RWPE1 (cell line): ENCODE results near the gene APPL2.

Source experiments
- CTCF ChIA-PET: fragments of 350-600 bp; sonication (Branson Sonifier 250); formaldehyde crosslinking; extraction: SDS; loops from one replicate; lab custom pipeline; 2021; lab: Yijun Ruan, JAX
- POLR2A ChIA-PET: fragments of 400-600 bp; formaldehyde crosslinking; extraction: SDS; loops from one replicate; lab custom pipeline; 2020; ENCODE audit warnings: antibody characterized with exemption; ENCODE audit not compliant: low non-redundant PET; lab: Yijun Ruan, JAX
- DNase-seq: peaks from one replicate; pipeline ENCODE4 v3.0.0; 2012; ENCODE audit warnings: low spot score
- H3K27ac ChIP-seq: fragments of 450-650 bp; 2 replicates; pipeline ENCODE4 v1.5.1; 2017
- CTCF ChIP-seq: fragments of 450-650 bp; conservative IDR thresholded peaks from 2 replicates; pipeline ENCODE4 v1.5.1; 2017; ENCODE audit warnings: low read depth, mild to moderate bottlenecking

APPL2 gene

GRCh38 chr12:105177208-105177607 lies 58.8 kb downstream of the APPL2 start:
- TF ChIP-seq CTCF, result no peak
- no peak overlapping the region for H3K27ac ChIP-seq
- POLR2A ChIA-PET, result no interaction called here
- no peak for DNase-seq
- CTCF ChIA-PET, result no interaction called here

- TF ChIP-seq CTCF, result no peak
- no peak overlapping the region for H3K27ac ChIP-seq
Observed at GRCh38 chr12:105175397-105175990, 60.5 kb downstream of the APPL2 start.

GRCh38 chr12:105171691-105172436 lies 64.1 kb downstream of the APPL2 start:
- ChIA-PET POLR2A (no interaction called here), CTCF (no interaction called here)
- no peak for DNase-seq
- no peak overlapping the region for H3K27ac ChIP-seq
- TF ChIP-seq CTCF, result no peak

More at GRCh38 chr12:105175397-105175990, 60.5 kb downstream of the APPL2 start:
- DNase-seq, result no peak
- POLR2A ChIA-PET, result no interaction called here
- CTCF ChIA-PET, result no interaction called here

GRCh38 chr12:105170139-105170538 lies 65.8 kb downstream of the APPL2 start:
- H3K27ac ChIP-seq, result no peak overlapping the region
- no peak for TF ChIP-seq CTCF
- CTCF ChIA-PET, result no interaction called here
- no peak for DNase-seq
- POLR2A ChIA-PET, result no interaction called here

- TF ChIP-seq CTCF, result no peak
- no peak overlapping the region for H3K27ac ChIP-seq
- ChIA-PET POLR2A (no interaction called here), CTCF (no interaction called here)
- DNase-seq, result no peak
Observed at GRCh38 chr12:105168006-105168405, 68.0 kb downstream of the APPL2 start.

GRCh38 chr12:105167346-105167745 lies 68.6 kb downstream of the APPL2 start:
- no peak for TF ChIP-seq CTCF
- H3K27ac ChIP-seq, result no peak overlapping the region
- DNase-seq, result no peak
- POLR2A ChIA-PET, result no interaction called here
- CTCF ChIA-PET, result no interaction called here
